ENCODE results near the gene BRD2. TPM values are rescaled to one million over a fixed set of nuclear protein-coding genes. Genes with fewer than 3 reads are reported as not detected.
A peak's percentile ranks its signal among the peaks of the same experiment; 100 is the strongest.

The BRD2 gene
- 10 to 100 TPM; 56.9 to 91.1 TPM for total RNA-seq

DNA sequence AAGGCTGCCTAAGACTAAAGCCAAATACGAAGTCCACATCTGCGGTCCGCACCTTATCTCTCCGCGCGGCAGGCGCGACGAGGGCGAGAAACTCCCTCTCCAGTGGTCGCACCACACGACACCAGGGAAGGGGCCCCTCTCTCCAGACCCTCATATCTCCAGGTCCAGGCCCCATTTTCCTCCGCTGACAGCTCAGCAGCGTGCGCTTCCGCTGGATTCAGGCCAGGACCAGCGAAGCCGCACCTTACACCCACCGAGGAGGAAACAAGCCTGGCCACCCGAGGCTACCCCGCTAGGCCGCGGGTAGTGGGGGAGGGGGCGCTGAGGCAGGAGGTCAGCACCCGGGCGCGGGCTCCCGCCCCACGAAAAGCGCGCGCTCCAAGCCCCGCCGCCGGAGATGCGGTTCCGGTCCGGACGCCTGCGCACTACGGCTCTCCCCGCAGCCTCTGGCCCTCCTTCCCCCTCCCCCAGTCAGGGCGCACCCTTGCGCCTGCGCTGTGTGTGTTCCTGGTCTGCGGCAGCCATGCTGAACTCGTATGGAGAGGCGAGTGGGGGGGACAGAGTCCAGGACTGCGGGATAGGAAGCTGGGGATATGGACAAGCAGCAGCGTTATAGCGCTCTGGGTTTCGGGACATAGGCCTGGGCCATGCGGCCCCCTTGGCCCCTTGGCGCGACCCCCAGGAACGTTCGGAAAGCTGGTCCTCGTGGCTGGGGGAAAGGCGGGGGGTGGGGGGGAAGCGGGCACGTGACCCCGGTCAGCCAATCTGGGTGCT, at the start of gene BRD2:
Gene BRD2 (plus strand): TSS at position 502 of the 774 bp plus-strand sequence. CDS start 4,305 bp downstream, outside the sequence.
- peaks cover 12% of the 10 kb centered on the region for H3K36me3 ChIP-seq
- no peaks in the 10 kb centered on the region for H3K9me3 ChIP-seq
- TF ChIP-seq, protein P1, sequence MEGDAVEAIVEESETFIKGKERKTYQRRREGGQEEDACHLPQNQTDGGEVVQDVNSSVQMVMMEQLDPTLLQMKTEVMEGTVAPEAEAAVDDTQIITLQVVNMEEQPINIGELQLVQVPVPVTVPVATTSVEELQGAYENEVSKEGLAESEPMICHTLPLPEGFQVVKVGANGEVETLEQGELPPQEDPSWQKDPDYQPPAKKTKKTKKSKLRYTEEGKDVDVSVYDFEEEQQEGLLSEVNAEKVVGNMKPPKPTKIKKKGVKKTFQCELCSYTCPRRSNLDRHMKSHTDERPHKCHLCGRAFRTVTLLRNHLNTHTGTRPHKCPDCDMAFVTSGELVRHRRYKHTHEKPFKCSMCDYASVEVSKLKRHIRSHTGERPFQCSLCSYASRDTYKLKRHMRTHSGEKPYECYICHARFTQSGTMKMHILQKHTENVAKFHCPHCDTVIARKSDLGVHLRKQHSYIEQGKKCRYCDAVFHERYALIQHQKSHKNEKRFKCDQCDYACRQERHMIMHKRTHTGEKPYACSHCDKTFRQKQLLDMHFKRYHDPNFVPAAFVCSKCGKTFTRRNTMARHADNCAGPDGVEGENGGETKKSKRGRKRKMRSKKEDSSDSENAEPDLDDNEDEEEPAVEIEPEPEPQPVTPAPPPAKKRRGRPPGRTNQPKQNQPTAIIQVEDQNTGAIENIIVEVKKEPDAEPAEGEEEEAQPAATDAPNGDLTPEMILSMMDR (IDR thresholded peaks at IDR 0.05) = no peak
- no peaks in the 10 kb centered on the region for H3K27me3 ChIP-seq
- peak within 1 kb of the TSS; percentile 75 to 92 for H3K4me3 ChIP-seq
- H3K27ac ChIP-seq = peak within 1 kb of the TSS; percentile 99 to 100
- peak; percentile 97 for DNase-seq (ENCODE audit: low spot score)
- peaks cover 0 to 20% of the 10 kb centered on the region in 2 donors for H3K4me1 ChIP-seq

- no peak overlapping the region for H3K27ac ChIP-seq
- H3K27me3 ChIP-seq = no peaks in the 10 kb centered on the region
- TF ChIP-seq, protein P1 (IDR thresholded peaks at IDR 0.05) = no peak
- H3K4me1 ChIP-seq = no peaks in the 10 kb centered on the region
- no peaks in the 10 kb centered on the region for H3K9me3 ChIP-seq
- no peaks in the 10 kb centered on the region for H3K36me3 ChIP-seq
- no peak overlapping the region for H3K4me3 ChIP-seq
- DNase-seq (ENCODE audit: low spot score) = no peak
These were observed 47.7 kb upstream of the BRD2 start for GRCh38 chr6:32920715-32921114.

DNA sequence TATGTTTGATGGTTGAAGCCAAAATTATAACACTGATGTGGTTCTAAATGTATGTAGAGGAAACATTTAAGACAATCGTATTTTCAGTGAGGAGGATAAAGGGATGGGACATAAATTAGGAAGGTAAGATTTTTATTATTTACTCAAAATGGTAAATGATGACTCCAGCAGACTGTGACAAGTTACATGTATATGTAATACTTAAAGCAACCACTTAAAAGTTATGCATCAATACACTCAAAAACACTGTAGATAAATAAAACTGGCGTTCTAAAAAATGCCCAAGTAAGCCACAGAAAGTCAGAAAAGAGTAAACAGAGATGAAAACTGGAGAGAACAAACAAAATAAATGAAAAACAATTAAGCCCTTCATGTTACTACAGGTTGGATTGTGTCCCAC, 46.3 kb upstream of the BRD2 start:
- Histone ChIP-seq H3K27ac (no peak overlapping the region), H3K9me3 (no peaks in the 10 kb centered on the region), H3K4me1 (no peaks in the 10 kb centered on the region), H3K36me3 (no peaks in the 10 kb centered on the region), H3K4me3 (no peak overlapping the region), H3K27me3 (no peaks in the 10 kb centered on the region)
- no peak for DNase-seq (ENCODE audit: low spot score)
- TF ChIP-seq, protein P1 (IDR thresholded peaks at IDR 0.05) = no peak

- DNase-seq (ENCODE audit: low spot score) = no peak
- Histone ChIP-seq H3K4me3 (no peak overlapping the region), H3K36me3 (no peaks in the 10 kb centered on the region), H3K27me3 (no peaks in the 10 kb centered on the region), H3K9me3 (no peaks in the 10 kb centered on the region), H3K27ac (no peak overlapping the region), H3K4me1 (no peaks in the 10 kb centered on the region)
- TF ChIP-seq, protein P1 (IDR thresholded peaks at IDR 0.05) = no peak
These were observed 37.2 kb upstream of the BRD2 start for GRCh38 chr6:32931211-32931610.

DNA sequence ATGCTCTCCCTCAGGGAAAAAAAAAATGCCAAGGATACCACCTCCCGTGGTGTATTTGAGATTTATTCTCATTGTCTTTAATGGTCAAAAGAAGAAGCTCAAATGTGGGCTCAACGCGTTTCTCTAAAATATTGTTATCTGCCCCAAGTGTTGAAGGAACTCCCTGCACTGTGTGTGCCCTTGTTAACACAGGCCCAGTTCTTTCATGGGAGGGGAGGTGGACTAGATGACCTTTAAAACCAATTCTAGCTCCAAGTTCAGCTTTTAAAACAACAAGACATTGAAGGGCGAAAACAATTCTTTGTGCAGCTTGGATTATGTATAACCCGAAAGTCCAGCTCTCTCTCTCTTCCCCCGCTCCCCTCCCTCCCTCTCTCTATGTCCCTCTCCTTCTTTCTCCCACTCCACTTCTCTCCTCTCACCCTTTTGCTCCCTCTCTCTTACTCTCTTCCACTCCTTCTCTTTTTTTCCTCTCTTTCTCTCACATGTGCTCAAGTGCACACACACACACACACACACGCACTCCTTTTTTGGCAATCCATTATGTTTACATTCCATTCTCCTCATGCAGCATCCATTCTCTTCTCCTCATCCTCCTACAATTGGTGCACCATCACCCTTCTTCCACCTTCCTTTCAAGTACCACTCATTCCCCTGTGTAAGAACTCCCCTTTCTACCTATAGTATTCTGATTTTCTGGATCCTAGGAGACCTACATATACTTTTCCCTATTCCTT, 36.1 kb upstream of the BRD2 start:
- Histone ChIP-seq H3K27ac (no peak overlapping the region), H3K27me3 (no peaks in the 10 kb centered on the region), H3K4me1 (no peaks in the 10 kb centered on the region), H3K9me3 (no peaks in the 10 kb centered on the region), H3K4me3 (no peak overlapping the region), H3K36me3 (no peaks in the 10 kb centered on the region)
- TF ChIP-seq, protein P1 (IDR thresholded peaks at IDR 0.05) = no peak
- DNase-seq (ENCODE audit: low spot score) = no peak
